MM.1S (cell line): ENCODE results near the gene DNAH7.

Source experiments
- DNase-seq: peaks from one replicate; pipeline ENCODE4 v3.0.0-alpha.2; 2015
- H2AFZ ChIP-seq: fragments of 300-600 bp; sonication (generic); 2 replicates; pipeline ENCODE4 v1.6.0; 2016; ENCODE audit warnings: antibody characterized with exemption, low read length
- H3F3A ChIP-seq: fragments of 300-600 bp; sonication (generic); 2 replicates; pipeline ENCODE4 v1.6.1; 2016; ENCODE audit warnings: mild to moderate bottlenecking, antibody characterized with exemption, low read length, moderate library complexity, mixed read lengths; ENCODE audit not compliant: insufficient read depth
- H3K27ac ChIP-seq: fragments of 300-600 bp; sonication (generic); 2 replicates; pipeline ENCODE4 v1.5.1; 2016; ENCODE audit warnings: mild to moderate bottlenecking, low read length
- H3K27me3 ChIP-seq: fragments of 300-600 bp; sonication (generic); replicated peaks from 2 replicates; pipeline ENCODE4 v1.6.0; 2016; ENCODE audit warnings: low read length; ENCODE audit not compliant: insufficient read depth
- H3K36me3 ChIP-seq: fragments of 300-600 bp; sonication (generic); replicated peaks from 2 replicates; pipeline ENCODE4 v1.6.1; 2016; ENCODE audit warnings: mild to moderate bottlenecking, low read length, mixed read lengths; ENCODE audit not compliant: insufficient read depth
- H3K4me1 ChIP-seq: fragments of 300-600 bp; sonication (generic); 2 replicates; pipeline ENCODE4 v1.6.1; 2016; ENCODE audit warnings: low read length, mixed read lengths
- H3K4me2 ChIP-seq: fragments of 300-600 bp; sonication (generic); 2 replicates; pipeline ENCODE4 v1.6.0; 2016; ENCODE audit warnings: low read depth, low read length
- H3K4me3 ChIP-seq: fragments of 300-600 bp; sonication (generic); 2 replicates; pipeline ENCODE4 v1.5.1; 2016; ENCODE audit warnings: low read length, mixed read lengths
- H3K79me2 ChIP-seq: fragments of 300-600 bp; sonication (generic); 2 replicates; pipeline ENCODE4 v1.6.1; 2016; ENCODE audit warnings: mixed run types, low read length, mixed read lengths
- H3K9ac ChIP-seq: fragments of 300-600 bp; sonication (generic); 2 replicates; pipeline ENCODE4 v1.6.1; 2016; ENCODE audit warnings: low read length, mixed read lengths
- H3K9me2 ChIP-seq: fragments of 300-600 bp; sonication (generic); replicated peaks from 2 replicates; pipeline ENCODE4 v1.6.1; 2016; ENCODE audit warnings: mild to moderate bottlenecking, low read length, mixed read lengths; ENCODE audit not compliant: insufficient read depth
- H3K9me3 ChIP-seq: fragments of 300-600 bp; sonication (generic); replicated peaks from 2 replicates; pipeline ENCODE4 v1.6.1; 2016; ENCODE audit warnings: mild to moderate bottlenecking, low read length, mixed read lengths; ENCODE audit not compliant: insufficient read depth
- H4K20me1 ChIP-seq: fragments of 300-600 bp; sonication (generic); 2 replicates; pipeline ENCODE4 v1.6.1; 2016; ENCODE audit warnings: mild to moderate bottlenecking, low read length, moderate library complexity, mixed read lengths; ENCODE audit not compliant: insufficient read depth
- EZH2 ChIP-seq: fragments of 300-600 bp; sonication (generic); optimal IDR thresholded peaks from 2 replicates; pipeline ENCODE3; 2017; ENCODE audit warnings: low read depth, mild to moderate bottlenecking, antibody characterized with exemption, low read length, mixed read lengths
- EZH2phosphoT487 ChIP-seq: fragments of 300-600 bp; sonication (generic); IDR thresholded peaks from 2 replicates; pipeline ENCODE4 v1.6.1; 2018; ENCODE audit warnings: antibody characterized with exemption, low read length
- TF ChIP-seq, protein P1 (sequence below): fragments of 300-600 bp; sonication (generic); IDR thresholded peaks from 2 replicates; pipeline ENCODE4 v1.5.1; 2016; ENCODE audit warnings: antibody characterized with exemption, low read length, mixed read lengths

DNAH7 gene

DNA sequence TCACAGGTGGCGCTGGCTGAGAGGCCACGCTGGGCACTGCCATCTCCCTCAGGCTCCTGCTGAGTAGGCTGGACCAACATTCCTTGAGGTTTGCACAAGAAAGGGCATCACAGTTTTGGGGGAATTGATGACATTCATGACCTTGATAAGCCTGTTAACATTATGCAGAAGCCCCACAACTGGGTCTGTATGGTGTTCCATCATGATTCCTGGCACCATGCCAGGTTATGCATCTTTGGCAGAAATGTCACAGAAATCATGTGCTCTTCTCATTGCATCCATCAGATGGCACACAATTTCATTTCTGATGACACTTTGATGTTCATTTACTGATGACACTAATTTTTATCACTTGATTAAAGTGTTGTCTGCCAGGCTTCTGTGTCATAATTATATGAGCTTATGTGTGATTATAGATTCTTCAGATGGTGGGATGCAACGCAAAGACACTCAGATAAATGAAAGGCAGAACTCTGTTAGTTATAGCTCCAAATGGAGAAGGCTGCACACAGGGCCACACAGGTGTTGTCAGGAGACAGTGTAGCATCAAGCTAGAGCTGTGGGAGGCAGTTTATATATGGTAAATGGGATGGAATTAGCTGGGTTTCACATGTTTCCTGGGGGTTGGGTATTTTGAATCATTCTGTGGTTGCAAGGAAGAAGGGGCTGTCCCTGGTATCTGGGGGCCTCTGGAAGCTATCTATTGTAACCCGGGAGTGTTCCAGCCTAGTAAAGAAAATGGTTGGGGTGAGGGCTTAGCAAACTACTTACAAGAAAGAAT is 220.3 kb downstream of the DNAH7 start:
- peak; percentile 53 for DNase-seq
- H3K79me2 ChIP-seq: no peaks in the 10 kb centered on the region
- H3K9ac ChIP-seq: no peak overlapping the region
- H2AFZ ChIP-seq: no peak overlapping the region
- no peak overlapping the region for H3K4me3 ChIP-seq
- H3K4me1 ChIP-seq: no peaks in the 10 kb centered on the region
- H3K4me2 ChIP-seq: no peak overlapping the region
- TF ChIP-seq, protein P1, sequence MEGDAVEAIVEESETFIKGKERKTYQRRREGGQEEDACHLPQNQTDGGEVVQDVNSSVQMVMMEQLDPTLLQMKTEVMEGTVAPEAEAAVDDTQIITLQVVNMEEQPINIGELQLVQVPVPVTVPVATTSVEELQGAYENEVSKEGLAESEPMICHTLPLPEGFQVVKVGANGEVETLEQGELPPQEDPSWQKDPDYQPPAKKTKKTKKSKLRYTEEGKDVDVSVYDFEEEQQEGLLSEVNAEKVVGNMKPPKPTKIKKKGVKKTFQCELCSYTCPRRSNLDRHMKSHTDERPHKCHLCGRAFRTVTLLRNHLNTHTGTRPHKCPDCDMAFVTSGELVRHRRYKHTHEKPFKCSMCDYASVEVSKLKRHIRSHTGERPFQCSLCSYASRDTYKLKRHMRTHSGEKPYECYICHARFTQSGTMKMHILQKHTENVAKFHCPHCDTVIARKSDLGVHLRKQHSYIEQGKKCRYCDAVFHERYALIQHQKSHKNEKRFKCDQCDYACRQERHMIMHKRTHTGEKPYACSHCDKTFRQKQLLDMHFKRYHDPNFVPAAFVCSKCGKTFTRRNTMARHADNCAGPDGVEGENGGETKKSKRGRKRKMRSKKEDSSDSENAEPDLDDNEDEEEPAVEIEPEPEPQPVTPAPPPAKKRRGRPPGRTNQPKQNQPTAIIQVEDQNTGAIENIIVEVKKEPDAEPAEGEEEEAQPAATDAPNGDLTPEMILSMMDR: peak; percentile 26
- no peak for TF ChIP-seq EZH2phosphoT487
- no peak overlapping the region for H3K27ac ChIP-seq
- no peaks in the 10 kb centered on the region for H3K9me3 ChIP-seq
- H4K20me1 ChIP-seq: no peaks in the 10 kb centered on the region
- H3K36me3 ChIP-seq: no peaks in the 10 kb centered on the region
- no peaks in the 10 kb centered on the region for H3K9me2 ChIP-seq
- no peaks in the 10 kb centered on the region for H3K27me3 ChIP-seq
- H3F3A ChIP-seq: no peaks in the 10 kb centered on the region

DNA sequence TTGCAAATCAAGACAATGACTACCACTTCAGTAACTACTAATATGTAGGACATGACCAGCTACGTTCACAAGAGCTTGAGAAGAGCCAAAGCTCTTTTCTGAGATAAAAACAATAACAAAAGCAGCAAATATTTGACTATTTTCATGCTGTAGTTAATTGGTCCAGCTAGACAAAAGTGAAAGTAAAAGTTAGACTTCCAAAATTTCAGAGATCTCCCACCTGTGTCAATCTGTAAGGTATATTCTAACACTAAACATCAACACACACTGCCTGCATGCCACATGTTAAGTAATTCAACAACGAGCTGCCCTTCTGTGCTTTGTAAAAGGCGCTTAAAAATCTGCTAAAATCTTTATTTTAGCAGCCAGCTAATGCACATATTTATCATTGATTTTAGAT is 225.7 kb downstream of the DNAH7 start:
- Histone ChIP-seq H3K9me3 (no peaks in the 10 kb centered on the region), H2AFZ (peak overlapping the region; percentile 35)

DNA sequence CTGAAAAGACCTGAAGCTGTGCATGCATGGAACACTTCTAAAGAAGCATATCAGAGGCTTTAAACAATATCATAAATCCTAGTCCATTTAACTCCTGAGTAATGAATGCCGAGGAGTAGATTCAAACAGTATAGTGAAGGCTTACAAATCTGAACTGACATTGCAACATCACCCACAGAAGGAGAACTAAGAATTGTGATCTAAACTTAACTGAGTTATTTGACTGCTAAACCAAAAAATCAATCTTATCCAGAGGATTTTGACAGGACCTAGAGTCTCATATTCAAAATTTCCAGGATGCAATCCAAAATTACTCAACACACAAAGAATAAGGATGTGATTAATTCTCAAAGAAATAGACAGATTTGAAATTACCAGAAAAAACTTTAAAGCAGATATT is 230.6 kb downstream of the DNAH7 start:
- Histone ChIP-seq H3K9me2 (no peaks in the 10 kb centered on the region), H3K4me3 (no peak overlapping the region), H3K9ac (no peak overlapping the region), H2AFZ (no peak overlapping the region), H3F3A (no peaks in the 10 kb centered on the region), H4K20me1 (no peaks in the 10 kb centered on the region), H3K4me1 (peaks cover 3% of the 10 kb centered on the region; the same call in 1 of the 2 replicates), H3K36me3 (no peaks in the 10 kb centered on the region), H3K27me3 (no peaks in the 10 kb centered on the region), H3K27ac (no peak overlapping the region), H3K79me2 (no peaks in the 10 kb centered on the region), H3K9me3 (no peaks in the 10 kb centered on the region), H3K4me2 (no peak overlapping the region)
- TF ChIP-seq EZH2 (no peak), EZH2phosphoT487 (no peak)
- TF ChIP-seq, protein P1: no peak
- DNase-seq: no peak

More for the DNA sequence above, 225.7 kb downstream of the DNAH7 start:
- Histone ChIP-seq H3K4me1 (peaks cover 3% of the 10 kb centered on the region; the same call in 1 of the 2 replicates), H3K27me3 (no peaks in the 10 kb centered on the region), H3K9me2 (no peaks in the 10 kb centered on the region), H3K79me2 (no peaks in the 10 kb centered on the region), H3K4me3 (peak overlapping the region; percentile 21), H3F3A (no peaks in the 10 kb centered on the region), H3K27ac (no peak overlapping the region), H4K20me1 (no peaks in the 10 kb centered on the region), H3K36me3 (no peaks in the 10 kb centered on the region), H3K9ac (no peak overlapping the region), H3K4me2 (peak overlapping the region; percentile 30)
- peak; percentile 59 for DNase-seq
- TF ChIP-seq, protein P1: no peak
- no peak for TF ChIP-seq EZH2phosphoT487
- no peak for TF ChIP-seq EZH2
